IPS DF 19.7 (cell line): ENCODE measurements around the gene NR6A1.

Experiments used
- DNase-seq: peaks from one replicate; pipeline ENCODE4 v3.0.0-alpha.2; 2013; ENCODE audit warnings: low read depth, low spot score

NR6A1 gene

GRCh38 chr9:124472770-124473169 lies 298.3 kb downstream of the NR6A1 start:
- DNase-seq, result no peak

- DNase-seq, result no peak
These were observed 299.4 kb downstream of the NR6A1 start for GRCh38 chr9:124471761-124472160.

GRCh38 chr9:124470726-124471125 lies 300.4 kb downstream of the NR6A1 start:
- DNase-seq, result no peak

GRCh38 chr9:124470306-124470705 lies 300.8 kb downstream of the NR6A1 start:
- DNase-seq, result no peak

GRCh38 chr9:124469011-124469832 lies 301.9 kb downstream of the NR6A1 start:
- DNase-seq, result no peak

- DNase-seq, result no peak
These were observed 302.9 kb downstream of the NR6A1 start for GRCh38 chr9:124468061-124468740.

GRCh38 chr9:124467410-124468060 lies 303.6 kb downstream of the NR6A1 start:
- DNase-seq, result no peak
